Stomach smooth muscle (tissue), 2 donors: Measurements from ENCODE around the gene HSPB6.
A peak's percentile ranks its signal among the peaks of the same experiment; 100 is the strongest.

Experiments
- H3K27ac ChIP-seq: one replicate; pipeline ENCODE4 v1.7.0; 2013; ENCODE audit warnings: mild to moderate bottlenecking, low read length, inconsistent platforms
- H3K27me3 ChIP-seq, 2 donors: one replicate each; pipeline ENCODE4 v1.7.0; 2013; ENCODE audit warnings: low read length in 2 of 2; ENCODE audit not compliant: insufficient read depth in 2 of 2, control insufficient read depth in 1 of 2
- H3K36me3 ChIP-seq, 2 donors: one replicate each; pipeline ENCODE4 v1.7.0; 2013; ENCODE audit warnings: low read length in 2 of 2; ENCODE audit not compliant: control insufficient read depth in 2 of 2, insufficient read depth in 2 of 2
- H3K4me1 ChIP-seq: one replicate; pipeline ENCODE4 v1.7.0; 2013; ENCODE audit warnings: low read length; ENCODE audit not compliant: control insufficient read depth, insufficient read depth
- H3K4me3 ChIP-seq, 2 donors: one replicate each; pipeline ENCODE4 v1.7.0; 2013; ENCODE audit warnings: low read length in 2 of 2
- H3K9ac ChIP-seq, 2 donors: one replicate each; pipeline ENCODE4 v1.7.0; 2013; ENCODE audit warnings: low read length in 2 of 2, mild to moderate bottlenecking in 1 of 2
- H3K9me3 ChIP-seq, 2 donors: one replicate each; pipeline ENCODE4 v1.7.0; 2013; ENCODE audit warnings: low read length in 2 of 2; ENCODE audit not compliant: control insufficient read depth in 2 of 2
- donor health status: healthy.
- donor health status: Pancreatic carcinoma.

HSPB6 gene

GRCh38 chr19:35742121-35742724 lies 14.6 kb downstream of the HSPB6 start, which contains the start of gene IGFLR1:
TSS of gene IGFLR1 (minus strand) at chr19:35742452. CDS start at chr19:35741180, 1,272 bp downstream.
- Histone ChIP-seq H3K27ac (peak within 1 kb of the TSS; percentile 49), H3K27me3 (no peaks in the 10 kb centered on the region), H3K4me3 (peak within 1 kb of the TSS in 1 of 2 donors; percentile 44), H3K4me1 (peaks cover 40% of the 10 kb centered on the region), H3K36me3 (peaks cover 20 to 23% of the 10 kb centered on the region in 2 donors), H3K9ac (peak within 1 kb of the TSS in 1 of 2 donors; percentile 74), H3K9me3 (no peaks in the 10 kb centered on the region)

- Histone ChIP-seq H3K4me3 (peak overlapping the region; percentile 70 to 88), H3K9ac (peak overlapping the region; percentile 72 to 74)
These were observed 15.7 kb downstream of the HSPB6 start for GRCh38 chr19:35741203-35741515.

GRCh38 chr19:35740423-35741202 lies 16.2 kb downstream of the HSPB6 start:
- Histone ChIP-seq H3K27me3 (no peaks in the 10 kb centered on the region), H3K4me3 (peak overlapping the region; percentile 78 to 88), H3K36me3 (peaks cover 24 to 25% of the 10 kb centered on the region in 2 donors), H3K4me1 (peaks cover 31% of the 10 kb centered on the region), H3K9me3 (no peaks in the 10 kb centered on the region), H3K27ac (peak overlapping the region; percentile 81), H3K9ac (peak overlapping the region; percentile 72 to 89)

More at GRCh38 chr19:35741203-35741515, 15.7 kb downstream of the HSPB6 start:
- Histone ChIP-seq H3K36me3 (peaks cover 23 to 24% of the 10 kb centered on the region in 2 donors), H3K4me1 (peaks cover 36% of the 10 kb centered on the region), H3K9me3 (no peaks in the 10 kb centered on the region), H3K27ac (peak overlapping the region; percentile 81), H3K27me3 (no peaks in the 10 kb centered on the region)

- H3K27me3 ChIP-seq: no peaks in the 10 kb centered on the region
- H3K4me1 ChIP-seq: peaks cover 31% of the 10 kb centered on the region
- peak overlapping the region; percentile 66 for H3K27ac ChIP-seq
- peak overlapping the region; percentile 78 to 88 for H3K4me3 ChIP-seq
- H3K9me3 ChIP-seq: no peaks in the 10 kb centered on the region
- peak overlapping the region; percentile 55 to 89 for H3K9ac ChIP-seq
- H3K36me3 ChIP-seq: peaks cover 29% of the 10 kb centered on the region in 2 donors
These were observed 16.8 kb downstream of the HSPB6 start for GRCh38 chr19:35740108-35740422.

GRCh38 chr19:35739275-35740107 lies 17.3 kb downstream of the HSPB6 start:
- peak overlapping the region; percentile 55 to 89 for H3K9ac ChIP-seq
- peaks cover 33 to 34% of the 10 kb centered on the region in 2 donors for H3K36me3 ChIP-seq

GRCh38 chr19:35738887-35739229 lies 18.0 kb downstream of the HSPB6 start:
- Histone ChIP-seq H3K27ac (no peak overlapping the region), H3K9ac (no peak overlapping the region), H3K36me3 (peaks cover 35 to 40% of the 10 kb centered on the region in 2 donors), H3K4me3 (no peak overlapping the region), H3K9me3 (no peaks in the 10 kb centered on the region), H3K4me1 (peaks cover 22% of the 10 kb centered on the region), H3K27me3 (no peaks in the 10 kb centered on the region)

More at GRCh38 chr19:35739275-35740107, 17.3 kb downstream of the HSPB6 start:
- peak overlapping the region; percentile 66 for H3K27ac ChIP-seq
- H3K9me3 ChIP-seq: no peaks in the 10 kb centered on the region
- peaks cover 29% of the 10 kb centered on the region for H3K4me1 ChIP-seq
- peak overlapping the region; percentile 78 to 88 for H3K4me3 ChIP-seq
- H3K27me3 ChIP-seq: no peaks in the 10 kb centered on the region

GRCh38 chr19:35738021-35738886 lies 18.6 kb downstream of the HSPB6 start:
- Histone ChIP-seq H3K4me3 (no peak overlapping the region), H3K9me3 (no peaks in the 10 kb centered on the region), H3K9ac (no peak overlapping the region), H3K27ac (no peak overlapping the region), H3K4me1 (peaks cover 21% of the 10 kb centered on the region), H3K27me3 (no peaks in the 10 kb centered on the region), H3K36me3 (peaks cover 35 to 43% of the 10 kb centered on the region in 2 donors)

GRCh38 chr19:35736913-35737886 lies 19.6 kb downstream of the HSPB6 start:
- Histone ChIP-seq H3K36me3 (peaks cover 30 to 40% of the 10 kb centered on the region in 2 donors), H3K4me3 (no peak overlapping the region), H3K27ac (no peak overlapping the region)

GRCh38 chr19:35734889-35735288 lies 21.9 kb downstream of the HSPB6 start:
- no peak overlapping the region for H3K27ac ChIP-seq
- H3K9ac ChIP-seq: no peak overlapping the region
- no peaks in the 10 kb centered on the region for H3K27me3 ChIP-seq
- peaks cover 4% of the 10 kb centered on the region for H3K4me1 ChIP-seq
- H3K36me3 ChIP-seq: peaks cover 47 to 56% of the 10 kb centered on the region in 2 donors
- H3K4me3 ChIP-seq: no peak overlapping the region
- no peaks in the 10 kb centered on the region for H3K9me3 ChIP-seq

More at GRCh38 chr19:35736913-35737886, 19.6 kb downstream of the HSPB6 start:
- Histone ChIP-seq H3K9me3 (no peaks in the 10 kb centered on the region), H3K27me3 (no peaks in the 10 kb centered on the region), H3K9ac (no peak overlapping the region), H3K4me1 (peaks cover 14% of the 10 kb centered on the region)
